NCI-H2107 treated with DMSO at 0.1 percent for 48 hours (cell line): ENCODE results near the gene SURF2.
"Not testable (repeated sequence)": the region's sequence is repeated elsewhere in the genome, so short reads cannot be mapped to it uniquely, and the experiment has no call there.

ENCODE experiments used
- DNase-seq: peaks from one replicate; lab custom pipeline; 2025; ENCODE audit not compliant: unreplicated experiment; lab: John Stamatoyannopoulos, UW

SURF2 gene

DNA sequence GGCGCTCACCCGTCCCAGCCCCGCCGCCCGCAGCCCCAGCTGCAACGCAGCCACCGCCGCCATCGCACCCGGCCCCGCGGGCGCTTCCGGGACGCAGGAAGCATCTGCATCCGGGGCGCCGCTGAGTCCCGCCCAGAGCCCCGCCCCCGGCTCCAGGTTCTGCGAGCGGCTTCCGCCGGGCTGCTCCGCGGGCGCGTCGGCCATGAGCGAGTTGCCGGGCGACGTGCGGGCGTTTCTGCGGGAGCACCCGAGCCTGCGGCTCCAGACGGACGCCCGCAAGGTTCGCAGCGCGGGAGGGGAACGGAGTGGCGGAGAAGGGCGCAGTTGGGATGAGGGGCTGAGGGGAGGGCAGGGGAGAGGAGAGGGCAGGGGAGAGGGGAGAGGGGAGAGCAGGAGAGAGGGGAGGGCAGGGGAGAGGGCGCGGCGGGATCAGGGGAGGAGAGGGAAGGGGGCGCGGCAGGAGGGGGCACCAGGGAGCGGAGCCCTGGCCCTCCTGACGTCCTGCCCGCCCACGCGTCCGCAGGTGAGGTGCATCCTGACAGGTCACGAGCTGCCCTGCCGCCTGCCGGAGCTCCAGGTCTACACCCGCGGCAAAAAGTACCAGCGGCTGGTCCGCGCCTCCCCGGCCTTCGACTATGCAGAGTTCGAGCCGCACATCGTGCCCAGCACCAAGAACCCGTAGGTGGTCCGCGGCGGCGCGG lies at the start of gene SURF2, which contains the start of gene SURF1:
TSS of gene SURF2 (plus strand) at position 160 of the 701 bp plus-strand sequence. CDS start at position 203, 43 bp downstream.
TSS of gene SURF1 (minus strand) at position 97 of the 701 bp plus-strand sequence. CDS start at position 63, 34 bp downstream.
- DNase-seq: no peak

DNA sequence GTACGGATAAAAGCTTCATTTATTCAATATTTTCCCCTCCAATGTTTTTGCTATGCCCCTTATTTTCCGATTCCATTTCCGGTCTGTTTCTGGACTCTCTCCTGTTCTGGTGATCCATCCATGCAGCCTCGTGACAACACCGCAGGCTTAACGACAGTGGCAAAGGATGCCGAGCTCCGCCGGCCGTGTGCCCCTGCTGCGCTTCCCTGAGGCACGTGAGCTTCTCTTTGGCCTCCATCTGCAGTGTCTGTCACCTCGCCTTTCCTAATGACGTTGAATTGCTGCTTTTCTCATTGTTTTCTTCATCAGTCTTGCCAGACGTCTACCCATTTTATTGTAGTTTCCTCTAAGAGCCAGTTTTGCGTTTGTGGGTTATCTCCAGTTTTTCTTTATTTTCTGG lies 49.0 kb upstream of the SURF2 start:
- DNase-seq: no peak

DNA sequence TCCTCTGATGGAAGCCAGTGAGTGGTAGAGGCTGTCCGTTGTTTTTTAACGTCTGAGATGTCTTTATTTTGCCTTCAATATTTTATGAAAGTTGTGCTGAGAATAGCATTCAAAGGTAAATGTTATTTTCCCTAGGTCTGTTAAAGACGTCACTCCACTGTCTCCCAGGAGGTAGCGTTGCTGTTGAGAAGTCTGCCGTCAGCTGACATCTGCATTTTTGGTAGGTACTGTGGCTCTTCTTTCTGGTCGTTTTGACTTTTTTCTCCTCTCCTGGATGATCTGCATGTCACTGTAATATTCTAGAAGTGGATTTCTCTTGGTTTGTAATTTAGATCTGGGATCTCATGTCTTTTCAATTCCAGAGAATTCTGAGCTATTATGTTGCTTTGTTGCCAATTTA lies 46.7 kb upstream of the SURF2 start:
- DNase-seq: no peak

DNA sequence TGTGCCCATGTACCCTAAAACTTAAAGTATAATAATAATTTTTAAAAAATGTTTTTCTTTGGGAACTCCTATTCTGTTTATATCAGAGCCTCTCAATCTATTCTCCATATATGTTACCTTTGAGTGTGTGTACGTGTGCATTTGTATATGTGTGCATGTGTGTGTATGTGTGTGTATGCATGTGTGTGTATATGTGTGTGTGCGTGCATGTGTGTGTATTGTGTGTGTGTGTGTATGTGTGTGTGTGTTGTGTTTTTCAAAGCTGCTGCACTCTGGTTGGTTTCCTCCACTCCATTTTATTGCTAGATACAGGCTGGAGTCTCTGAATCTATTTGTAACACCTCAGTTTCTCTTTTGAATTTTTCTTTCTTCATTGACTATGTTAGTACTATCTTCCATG lies 40.4 kb upstream of the SURF2 start:
- no peak for DNase-seq

DNA sequence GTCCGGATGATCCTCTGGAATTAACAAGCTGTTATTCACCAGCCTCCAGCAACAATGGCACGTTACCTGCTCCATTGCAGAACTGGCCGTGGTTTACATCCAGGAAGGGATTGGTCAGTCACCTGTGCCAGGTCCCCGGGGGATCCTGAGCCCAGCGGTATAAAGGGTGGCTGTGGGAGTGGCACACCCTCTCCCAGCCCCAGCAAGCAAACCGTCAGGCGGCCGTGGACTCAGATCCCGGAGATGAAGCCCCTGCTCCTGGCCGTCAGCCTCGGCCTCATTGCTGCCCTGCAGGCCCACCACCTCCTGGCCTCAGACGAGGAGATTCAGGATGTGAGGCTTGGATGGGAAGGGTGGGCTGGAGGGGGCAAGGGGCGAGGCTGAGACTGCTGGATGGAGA lies 38.8 kb upstream of the SURF2 start:
- not testable (repeated sequence) for DNase-seq

DNA sequence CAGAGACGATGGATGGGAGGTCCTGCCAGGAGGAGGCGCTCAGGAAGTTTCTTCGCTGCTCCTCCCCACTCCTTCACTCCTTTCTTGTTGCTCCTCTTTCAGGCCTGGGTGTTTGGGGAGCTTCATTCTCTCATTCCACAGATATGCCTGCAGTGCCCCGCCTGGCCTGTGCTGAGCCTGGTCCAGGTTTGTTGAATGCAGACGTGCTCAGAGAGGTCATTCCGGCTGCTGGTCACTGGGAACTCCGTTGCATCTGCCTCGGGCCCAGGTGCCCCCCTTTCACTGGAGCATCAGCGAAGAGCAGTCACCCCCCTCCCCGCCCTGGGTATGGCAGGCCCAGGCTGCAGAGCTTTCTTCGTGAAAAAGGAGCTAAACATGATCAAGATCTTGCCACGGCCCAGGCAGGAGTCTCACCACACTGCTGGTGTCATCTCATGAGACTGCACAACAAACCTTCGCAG lies 35.9 kb upstream of the SURF2 start:
- no peak for DNase-seq

DNA sequence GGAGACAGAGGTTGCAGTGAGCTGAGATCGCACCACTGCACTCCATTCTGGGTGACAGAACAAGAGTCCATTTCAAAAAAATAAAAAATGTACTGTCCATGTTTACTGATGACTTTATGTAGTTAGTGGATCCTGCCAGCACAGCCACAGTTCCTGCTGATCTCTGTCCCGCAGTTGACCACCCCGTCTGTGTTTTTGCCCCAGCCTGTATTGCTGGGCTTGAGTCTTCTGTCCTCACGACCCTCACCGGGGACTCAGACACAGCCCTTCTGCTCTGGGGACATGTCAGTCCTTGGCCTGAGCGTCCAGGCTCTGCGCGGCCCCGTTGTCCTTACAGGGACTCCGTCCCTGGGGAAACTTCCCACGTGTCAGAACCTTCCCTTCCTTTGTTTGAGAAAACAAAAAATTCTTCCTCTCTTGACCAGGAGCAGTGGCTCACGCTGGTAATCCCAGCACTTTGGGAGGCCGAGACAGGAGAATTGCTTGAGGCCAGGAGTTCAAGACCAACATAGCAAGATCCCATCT lies 34.9 kb upstream of the SURF2 start:
- no peak for DNase-seq

DNA sequence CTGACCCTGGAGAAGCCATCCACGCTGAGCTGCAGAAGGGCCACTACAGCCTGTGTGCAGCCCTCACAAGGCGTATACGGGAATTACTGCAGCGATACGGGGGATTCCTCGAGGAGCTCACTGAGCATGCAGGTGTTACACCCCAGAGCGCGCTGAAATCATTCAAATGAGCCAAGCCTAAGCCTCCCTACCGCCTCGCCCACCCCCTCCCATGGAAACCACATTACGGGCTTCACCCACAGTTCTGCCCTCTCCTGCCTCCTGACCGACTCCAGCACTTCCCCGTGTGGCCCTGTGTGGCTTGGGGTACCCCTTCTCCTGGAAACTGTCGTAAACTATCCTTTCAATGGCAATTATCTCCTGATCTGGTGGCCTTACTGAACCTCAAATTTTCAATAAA lies 33.6 kb upstream of the SURF2 start:
- no peak for DNase-seq

DNA sequence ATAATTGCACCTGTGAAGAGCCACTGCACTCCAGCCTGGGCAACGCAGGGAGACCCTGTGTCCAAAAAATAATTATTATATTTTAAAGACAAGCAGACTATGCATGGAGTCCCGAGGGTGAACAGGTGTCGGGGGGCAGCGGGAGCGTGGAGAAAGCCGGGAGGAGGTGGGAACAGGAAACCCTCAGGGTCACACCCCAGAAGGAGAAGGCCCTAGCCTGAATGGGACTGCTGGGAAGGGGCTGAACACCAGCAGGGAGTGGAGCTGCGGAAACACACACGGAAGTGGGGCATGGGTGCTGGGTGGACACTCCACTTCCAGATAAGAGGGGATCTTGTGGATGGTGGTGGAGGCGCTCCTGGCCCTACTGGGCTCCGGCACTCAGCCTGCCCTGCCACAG lies 33.1 kb upstream of the SURF2 start:
- DNase-seq: no peak

DNA sequence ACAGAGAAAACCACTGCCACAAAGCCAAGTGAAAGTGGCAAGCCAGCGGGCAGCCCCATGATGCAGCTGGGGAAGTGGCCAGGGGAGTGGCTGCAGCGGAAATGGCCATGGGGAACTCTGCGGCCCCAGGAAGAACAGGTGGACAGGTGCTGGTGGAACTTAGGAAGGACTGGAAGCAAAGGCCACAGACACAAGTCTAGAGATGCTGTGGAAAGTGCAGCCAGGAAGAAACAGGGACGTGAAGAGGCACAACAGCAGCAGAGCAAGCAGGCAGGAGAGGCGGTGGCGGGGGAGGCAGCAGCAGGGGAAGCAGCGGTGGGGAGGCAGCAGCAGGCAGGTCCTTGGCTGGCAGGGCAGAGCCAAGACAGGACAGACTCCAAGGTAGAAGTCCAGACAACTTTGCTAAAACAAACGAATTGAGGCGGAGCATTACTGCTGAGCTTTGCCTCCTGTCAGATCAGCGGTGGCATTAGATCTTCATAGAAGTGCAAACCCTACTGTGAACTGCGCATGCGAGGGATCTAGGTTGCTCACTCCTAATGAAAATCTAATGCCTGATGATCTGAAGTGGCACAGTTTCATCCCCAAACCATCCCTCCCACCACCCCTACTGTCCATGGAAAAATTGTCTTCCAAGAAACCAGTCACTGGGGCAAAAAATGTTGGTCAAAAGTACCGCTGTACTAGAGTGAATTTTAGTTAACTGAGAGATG lies 32.2 kb upstream of the SURF2 start:
- DNase-seq: no peak

DNA sequence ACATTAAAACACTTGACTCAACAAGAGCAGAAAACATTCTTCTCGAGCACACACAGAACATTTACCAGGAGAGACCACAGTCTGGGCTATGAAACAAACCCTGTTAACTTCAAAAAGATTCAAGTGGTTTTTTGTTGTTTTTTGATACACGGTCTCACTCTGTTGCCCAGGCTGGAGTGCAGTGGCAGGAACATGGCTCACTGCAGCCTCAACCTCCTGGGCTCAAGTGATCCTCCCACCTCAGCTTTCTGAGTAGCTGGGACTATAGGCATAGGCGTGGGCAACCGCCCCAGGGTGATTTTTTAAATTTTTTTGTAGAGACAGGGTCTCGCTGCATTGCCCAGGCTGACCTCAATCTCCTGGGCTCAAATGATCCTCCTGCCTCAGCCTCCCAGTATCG lies 29.3 kb upstream of the SURF2 start:
- DNase-seq: not testable (repeated sequence)

DNA sequence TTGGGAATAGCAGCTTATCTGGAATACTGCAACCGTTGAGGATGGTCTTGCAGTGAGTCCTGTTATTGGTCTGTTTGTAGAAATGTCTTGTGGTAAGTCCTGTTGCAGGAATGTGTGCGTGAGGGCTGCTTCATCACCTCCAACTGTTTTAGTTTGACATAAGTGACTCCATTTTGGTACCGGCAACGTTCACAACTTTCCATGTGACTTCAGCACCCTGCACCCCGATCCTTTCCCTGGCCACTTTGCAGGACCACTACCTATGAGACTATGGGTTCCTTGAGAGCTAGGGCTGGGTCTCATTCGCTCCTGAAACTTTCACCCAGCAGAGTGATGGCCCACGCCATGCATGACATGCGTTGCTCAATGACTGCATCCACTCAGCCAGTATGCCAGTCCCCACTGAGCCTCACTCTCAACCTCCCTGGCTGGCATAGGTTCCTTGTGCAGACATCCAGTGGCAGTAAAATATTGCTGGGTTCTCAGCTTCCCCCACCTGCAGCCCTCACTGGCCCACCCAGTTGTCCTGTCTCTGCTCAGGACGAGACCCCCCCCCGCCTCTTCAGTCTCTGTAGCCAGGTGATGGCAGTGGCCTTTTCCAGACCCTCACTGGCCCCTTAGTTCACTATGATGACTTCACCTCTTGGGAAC lies 28.4 kb upstream of the SURF2 start:
- no peak for DNase-seq

DNA sequence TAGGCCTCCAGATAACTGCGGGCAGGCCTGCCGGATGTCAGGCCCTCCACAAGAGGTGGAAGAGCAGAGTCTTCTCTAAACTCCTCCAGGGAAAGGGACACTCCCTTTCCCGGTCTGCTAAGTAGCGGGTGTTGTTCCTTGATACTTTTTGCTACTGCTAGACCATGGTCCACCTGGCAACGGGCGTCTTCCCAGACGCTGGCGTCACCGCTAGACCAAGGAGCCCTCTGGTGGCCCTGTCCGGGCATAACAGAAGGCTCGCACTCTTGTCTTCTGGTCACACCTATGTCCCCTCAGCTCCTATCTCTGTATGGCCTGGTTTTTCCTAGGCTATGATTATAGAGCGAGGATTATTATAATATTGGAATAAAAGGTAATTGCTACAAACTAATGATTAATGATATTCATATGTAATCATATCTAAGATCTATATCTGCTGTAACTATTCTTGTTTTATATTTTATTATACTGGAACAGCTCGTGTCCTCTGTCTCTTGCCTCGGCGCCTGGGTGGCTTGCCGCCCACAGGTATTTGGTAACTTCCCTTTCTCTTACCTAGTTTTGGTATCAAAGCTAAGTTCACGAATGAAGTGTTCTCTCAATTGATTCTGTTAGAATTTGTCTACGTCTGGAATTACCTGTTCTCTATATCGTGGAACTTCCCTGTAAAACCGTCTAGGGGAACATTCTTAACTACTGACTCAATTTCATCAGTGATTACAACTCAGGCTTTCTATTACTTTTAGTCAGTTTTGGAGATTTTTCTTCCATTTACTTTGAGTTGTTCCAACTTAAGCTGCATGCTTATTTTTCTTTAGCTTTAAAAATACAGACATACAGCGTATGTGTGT lies 26.8 kb upstream of the SURF2 start:
- not testable (repeated sequence) for DNase-seq

DNA sequence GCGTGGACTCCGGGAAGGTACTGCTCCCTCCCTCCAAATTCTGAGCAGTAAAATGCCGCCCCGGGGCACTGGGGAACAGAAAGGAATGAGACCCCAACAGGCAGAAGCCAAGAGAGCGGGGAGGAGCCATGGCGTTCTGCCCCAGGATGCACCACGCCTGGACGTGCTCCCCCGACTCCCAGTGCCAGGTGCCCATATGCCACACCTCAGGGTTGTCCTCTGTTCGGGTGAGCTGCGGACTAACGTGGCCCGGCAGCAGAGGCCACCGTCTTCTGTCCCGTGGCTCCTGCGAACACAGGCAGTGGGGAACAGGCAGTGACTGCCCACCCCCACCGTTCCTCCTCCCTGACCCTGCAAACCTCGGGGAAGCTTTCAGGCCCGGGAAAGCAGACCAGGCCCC lies 25.1 kb upstream of the SURF2 start:
- no peak for DNase-seq

DNA sequence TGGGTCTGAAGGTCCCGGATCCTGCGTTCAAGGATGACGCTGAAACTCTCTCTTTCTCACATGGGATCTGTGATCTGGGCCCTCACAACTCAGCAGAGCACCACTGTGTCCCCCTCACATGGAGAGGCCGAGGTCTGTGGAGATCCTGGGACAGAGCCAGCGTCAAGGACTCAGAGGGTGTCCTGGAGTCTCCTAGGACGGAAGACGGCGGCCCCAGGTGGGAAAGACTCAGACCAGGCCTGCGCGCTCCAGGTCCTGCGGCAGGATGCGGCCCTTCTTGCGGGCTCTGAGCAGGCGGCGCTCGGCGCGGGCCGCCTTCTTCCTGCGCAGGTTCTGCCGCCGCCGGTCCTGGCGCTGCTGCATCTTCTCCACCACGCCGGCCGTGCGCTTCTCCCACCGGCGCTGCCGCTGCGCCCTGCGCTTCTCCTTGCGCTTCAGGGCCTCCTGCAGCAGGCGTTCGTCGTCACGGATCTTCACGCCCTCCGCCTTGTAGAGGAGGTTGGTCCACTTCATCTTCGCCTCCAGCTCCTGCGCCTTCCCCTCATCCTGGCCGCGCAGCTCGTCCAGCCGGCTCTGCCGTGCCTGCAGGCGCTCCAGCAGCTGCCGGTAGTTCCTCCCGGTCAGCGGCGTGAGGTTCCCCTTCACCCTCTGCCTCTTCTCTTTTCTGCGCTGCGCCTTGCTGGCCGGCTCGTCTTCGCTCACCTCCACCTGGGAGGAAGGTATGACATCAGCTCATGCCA lies 24.5 kb upstream of the SURF2 start:
- DNase-seq: no peak

DNA sequence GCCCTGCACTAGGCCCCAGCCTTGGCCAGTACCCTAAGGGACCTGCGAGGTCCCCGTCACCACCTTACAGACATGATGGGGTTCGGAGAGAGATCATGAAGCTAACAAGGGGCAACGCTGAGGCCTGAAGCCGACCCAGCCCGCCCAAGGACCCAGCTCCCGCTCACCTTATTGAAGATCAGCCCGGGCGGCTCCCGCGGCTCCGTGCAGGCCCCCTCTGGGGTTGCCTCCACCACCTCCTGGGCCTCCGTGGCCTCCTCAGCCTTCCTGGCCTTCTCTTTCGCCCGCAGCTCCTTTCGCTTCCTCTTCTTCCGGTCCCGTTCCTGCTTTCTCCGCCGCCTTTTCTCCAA lies 24.0 kb upstream of the SURF2 start:
- DNase-seq: no peak

DNA sequence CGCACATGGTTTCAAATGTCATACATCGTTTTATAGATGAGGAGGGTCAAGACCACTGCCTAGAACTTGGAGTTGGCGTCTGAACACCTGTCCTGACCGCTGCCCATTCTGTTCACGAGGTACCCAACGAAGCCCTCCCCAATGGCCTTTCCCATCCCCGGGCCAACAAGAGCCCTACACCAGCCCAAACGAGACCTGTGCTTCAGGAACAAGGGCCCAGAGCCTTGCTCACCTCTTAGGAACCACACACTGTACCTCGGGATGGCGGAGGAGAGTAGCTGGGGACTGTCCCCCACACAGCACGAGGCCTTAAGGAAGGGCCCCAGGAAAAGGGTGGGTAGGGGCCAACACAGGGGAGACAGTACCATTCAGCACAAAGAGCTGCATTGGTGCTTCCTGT lies 23.3 kb upstream of the SURF2 start:
- DNase-seq: no peak

DNA sequence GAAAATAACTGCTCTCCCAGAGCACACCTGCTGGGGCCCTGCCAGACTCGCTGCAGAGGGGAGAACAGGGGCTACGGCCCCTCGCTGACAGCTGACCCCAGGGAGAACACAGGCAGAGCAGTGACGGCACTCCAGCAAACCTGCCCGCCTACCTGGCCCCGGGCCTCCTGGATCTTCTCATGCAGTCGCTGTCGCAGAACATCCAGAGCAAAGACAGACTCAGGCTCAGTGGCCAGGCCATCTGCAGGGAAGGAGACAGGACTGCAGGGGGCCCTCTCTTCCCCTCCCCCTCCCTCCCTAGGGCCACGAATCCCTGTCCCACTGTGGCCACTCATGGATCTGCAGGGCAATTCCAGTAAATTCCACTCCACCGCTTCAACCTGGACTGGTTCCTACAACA lies 22.8 kb upstream of the SURF2 start:
- DNase-seq: no peak

DNA sequence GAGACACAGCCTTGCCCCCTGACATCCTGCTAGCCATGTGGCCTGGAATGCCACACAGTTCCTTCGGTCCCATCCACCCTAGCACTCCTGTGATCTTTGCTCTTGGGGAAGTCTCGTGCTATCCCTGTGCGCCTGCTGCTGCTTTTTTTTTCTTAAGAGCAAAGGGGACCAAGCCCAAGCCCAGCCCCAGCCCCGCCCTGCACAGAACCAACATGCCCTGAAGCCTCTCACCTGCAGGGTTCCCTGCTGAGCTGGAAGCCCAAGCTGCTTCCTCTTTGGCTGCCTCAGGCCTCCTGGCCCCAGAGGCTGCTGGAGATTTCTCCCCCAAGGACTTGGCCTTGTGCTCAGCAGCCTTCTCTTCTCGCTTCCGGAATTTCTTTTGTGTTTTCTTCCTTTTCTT lies 22.2 kb upstream of the SURF2 start:
- DNase-seq: no peak

DNA sequence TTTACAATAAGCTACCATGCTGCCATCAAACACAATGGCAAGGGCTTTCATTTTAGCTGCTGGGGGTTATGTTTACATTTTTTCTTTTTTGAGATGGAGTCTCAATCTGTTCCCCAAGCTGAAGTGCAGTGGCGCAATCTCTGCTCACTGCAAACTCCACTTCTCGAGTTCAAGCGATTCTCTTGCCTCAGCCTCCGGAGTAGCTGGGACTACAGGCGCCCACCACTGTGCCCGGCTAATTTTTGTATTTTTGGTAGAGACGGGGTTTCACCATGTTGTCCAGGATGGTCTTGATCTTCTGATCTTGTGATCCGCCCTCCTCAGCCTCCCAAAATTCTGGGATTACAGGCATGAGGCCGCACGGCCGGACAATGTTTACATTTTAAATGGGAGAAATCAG lies 21.5 kb upstream of the SURF2 start:
- DNase-seq: not testable (repeated sequence)
